Caki2 (cell line): ENCODE data around the gene ZFPM1. TPM values are rescaled to one million over a fixed set of nuclear protein-coding genes. Genes with fewer than 3 reads are reported as not detected.

ENCODE experiments used
- DNase-seq: peaks from one replicate; pipeline ENCODE4 v3.0.0-alpha.2; 2015; ENCODE audit warnings: low read depth
- in situ Hi-C: cut with HindIII; loops from 2 replicates; pipeline ENCODE4 v1.10.0; 2016; ENCODE audit warnings: low sequenced_read_pairs, low pct_unique_long_range_greater_than_20kb, mixed read lengths
- total RNA-seq: library from RNA; depleted of rRNA; stranded (reverse); fragments of >200 nt; shearing (Covaris generic); gene quantifications from 2 replicates; pipeline ENCODE4 v1.2.3, GENCODE V29; 2014; ENCODE audit warnings: low replicate concordance

ZFPM1 gene
- total RNA-seq, 1 experiment from 2014 or later = 1.3 TPM

DNA sequence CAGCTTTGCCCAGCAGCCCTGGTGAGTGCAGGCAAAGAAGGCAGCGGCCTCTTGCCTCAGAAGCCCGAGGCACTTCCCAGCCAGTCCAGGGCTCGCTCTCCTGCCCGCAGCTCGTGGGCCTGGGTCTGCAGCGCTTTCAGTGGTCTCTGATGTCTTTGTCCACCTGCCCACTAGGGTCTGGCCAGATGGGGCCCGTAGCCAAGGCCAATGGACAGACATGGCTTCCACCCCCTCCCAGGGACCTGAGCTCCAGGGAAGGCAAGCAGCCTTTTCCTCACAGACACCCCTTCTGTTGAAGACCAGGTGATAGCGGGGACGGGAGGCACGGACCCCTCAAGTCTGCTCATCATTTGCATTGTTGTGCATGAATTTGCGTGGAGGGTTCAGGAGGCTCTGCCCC is 83.4 kb downstream of the ZFPM1 start:
- in situ Hi-C loops = no loop called here
- no peak for DNase-seq

- in situ Hi-C loops = no loop called here
- DNase-seq = no peak
Observed at GRCh38 chr16:88536971-88537751, 84.1 kb downstream of the ZFPM1 start.

GRCh38 chr16:88537859-88538258 is 84.8 kb downstream of the ZFPM1 start:
- in situ Hi-C loops = no loop called here
- no peak for DNase-seq

GRCh38 chr16:88538366-88539060 is 85.4 kb downstream of the ZFPM1 start:
- DNase-seq = no peak
- in situ Hi-C loops = no loop called here

DNA sequence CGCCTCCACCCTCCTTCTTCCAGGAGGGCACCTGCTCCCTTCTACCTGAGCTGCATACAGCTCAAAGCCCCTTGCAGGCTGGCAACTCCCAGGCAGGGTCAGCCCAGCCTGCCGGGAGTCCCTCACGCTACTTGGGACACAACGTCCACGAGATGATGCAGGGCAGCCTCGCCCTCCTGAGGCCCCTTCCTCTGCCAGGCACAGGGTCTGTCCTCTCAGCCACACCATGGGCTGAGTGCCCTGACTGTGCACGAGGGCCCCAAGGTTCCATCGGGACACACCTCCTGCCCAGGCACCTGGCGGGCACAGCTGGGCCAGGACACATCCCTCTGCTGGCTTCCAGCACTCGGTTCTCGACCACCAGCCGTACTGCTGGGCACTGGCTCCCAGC is 86.2 kb downstream of the ZFPM1 start:
- in situ Hi-C loops = no loop called here
- DNase-seq = no peak

- no peak for DNase-seq
- in situ Hi-C loops = no loop called here
Observed at GRCh38 chr16:88539652-88540345, 86.7 kb downstream of the ZFPM1 start.

DNA sequence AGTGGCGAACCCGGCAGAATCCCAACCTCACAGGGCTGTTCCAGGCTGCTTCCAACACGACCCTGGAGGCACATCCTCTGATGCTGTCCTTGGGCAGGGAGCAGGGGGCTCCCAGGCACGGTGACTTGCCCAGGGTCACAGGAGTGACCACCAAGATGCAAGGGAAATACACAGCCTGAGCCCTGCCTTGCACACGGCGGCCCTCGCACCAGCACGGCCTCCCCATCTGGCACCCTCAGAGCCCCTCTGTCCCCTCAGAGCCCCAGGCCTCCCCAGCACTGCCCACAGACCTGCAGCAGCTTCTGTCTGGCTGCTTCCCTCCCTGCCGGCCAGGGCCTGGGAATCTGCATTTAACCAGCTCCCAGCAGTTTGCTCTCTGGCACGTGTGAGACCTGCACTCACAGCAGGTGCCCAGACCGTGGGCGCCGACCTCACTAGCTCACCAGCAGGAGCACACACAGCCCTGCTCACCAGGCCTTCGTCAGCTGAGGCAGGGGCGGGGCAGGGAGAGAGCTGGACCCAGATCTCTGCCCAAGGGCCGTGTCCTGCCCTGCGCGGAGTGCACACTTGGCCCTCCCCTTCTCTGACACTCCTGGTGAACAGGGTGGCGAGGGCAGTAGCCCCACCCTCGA is 87.4 kb downstream of the ZFPM1 start:
- DNase-seq = no peak
- in situ Hi-C loops = no loop called here

- in situ Hi-C loops = no loop called here
- no peak for DNase-seq
Observed at GRCh38 chr16:88541831-88542616, 88.9 kb downstream of the ZFPM1 start.

DNA sequence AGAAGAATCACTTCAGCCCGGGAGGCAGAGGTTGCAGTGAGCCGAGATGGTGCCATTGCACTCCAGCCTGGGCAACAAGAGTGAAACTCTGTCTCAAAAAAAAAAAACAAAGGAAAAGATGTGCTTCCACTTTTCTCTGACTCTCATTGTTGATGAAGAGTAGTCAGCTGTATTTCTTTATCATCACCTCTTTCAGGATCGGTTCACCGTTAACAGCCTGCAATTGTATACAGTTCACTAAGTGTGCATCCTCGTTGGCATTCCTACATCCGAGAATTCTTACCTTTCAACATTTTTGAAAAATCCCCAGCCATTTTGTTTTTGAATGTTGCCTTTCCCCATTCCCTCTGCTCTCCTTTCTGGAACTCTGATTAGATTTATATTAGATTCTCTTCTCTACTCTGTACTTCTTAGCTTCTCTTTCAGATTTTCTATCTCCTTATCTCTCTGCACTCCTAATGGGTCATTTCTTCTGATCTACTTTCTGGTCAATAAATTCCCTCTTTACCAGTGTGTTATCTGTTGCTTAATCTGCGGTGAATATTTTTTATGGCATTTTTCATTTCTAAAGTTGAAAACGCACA is 90.2 kb downstream of the ZFPM1 start:
- no peak for DNase-seq
- in situ Hi-C loops = no loop called here

DNA sequence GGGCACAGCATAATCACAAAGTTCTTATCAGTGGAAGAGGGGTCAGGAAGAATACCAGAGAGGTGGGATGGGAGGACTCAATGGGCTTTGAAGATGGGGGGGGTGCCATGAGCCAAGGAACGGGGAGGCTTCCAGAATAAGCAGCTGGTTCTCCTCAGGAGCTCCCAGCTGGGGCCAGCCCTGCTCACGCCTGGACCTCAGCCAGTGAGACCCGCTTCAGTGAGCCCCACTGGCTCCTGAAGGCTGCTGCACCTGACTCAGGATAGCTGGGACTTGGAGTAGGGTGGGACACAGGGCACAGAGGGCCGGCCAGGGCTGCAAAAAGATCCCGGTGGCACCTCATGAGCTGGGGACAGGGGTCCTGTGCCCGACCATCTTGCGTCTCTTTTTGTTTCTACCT is 92.7 kb downstream of the ZFPM1 start:
- in situ Hi-C loops = no loop called here
- no peak for DNase-seq

DNA sequence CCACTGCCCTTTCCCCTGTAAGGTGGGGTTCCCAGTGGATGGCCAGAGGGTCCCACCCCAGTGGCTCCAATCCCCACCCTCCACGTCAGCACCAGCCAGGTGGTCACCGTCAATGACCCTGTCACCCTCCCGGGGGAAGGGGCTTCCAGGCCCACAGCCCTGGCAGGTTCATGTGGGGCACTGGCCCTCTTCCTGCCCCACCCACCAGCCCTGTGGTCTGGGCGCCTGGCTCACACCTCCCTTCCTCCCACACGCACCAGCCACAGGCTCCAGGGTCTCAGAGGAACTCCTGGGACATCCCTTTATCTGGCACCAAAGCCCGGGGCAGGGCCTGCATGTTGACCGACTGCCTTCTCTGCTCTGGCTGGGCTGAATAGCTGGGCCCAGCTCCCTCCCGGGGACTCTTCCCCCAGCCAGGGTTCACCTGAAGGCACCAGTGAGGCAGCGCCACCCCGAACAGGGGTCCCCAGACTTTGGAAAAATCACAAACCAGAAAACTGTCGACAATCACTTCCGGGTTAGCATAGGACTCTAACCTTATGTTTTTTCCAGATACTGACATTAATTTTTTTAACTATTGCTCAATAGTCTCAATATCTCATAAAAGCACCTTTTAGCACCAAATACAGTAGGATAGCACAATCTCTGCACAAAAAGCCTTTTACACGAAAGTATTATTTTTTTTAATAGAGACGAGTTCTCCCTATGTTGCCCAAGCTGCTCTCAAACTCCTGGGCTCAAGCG is 95.2 kb downstream of the ZFPM1 start:
- DNase-seq = no peak
- in situ Hi-C loops = no loop called here

DNA sequence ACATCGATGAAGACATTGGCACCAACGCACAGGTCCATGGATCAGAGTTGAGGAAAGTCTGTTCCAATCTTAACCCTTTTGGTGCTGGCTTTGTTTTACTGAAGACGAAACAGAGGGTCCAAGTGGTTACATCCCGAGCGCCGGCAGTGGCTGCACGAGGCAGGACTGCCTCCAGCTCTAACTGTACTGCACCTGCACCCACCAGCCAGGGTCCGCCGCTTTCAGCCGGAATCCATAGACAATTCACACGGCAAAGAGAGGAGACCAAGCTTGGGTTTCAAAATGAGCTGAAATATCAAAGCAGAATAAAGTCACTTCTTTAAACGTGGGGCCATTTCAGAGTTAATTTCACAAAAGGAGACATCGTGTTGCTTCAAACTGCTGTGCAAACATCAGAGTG is 95.9 kb downstream of the ZFPM1 start:
- in situ Hi-C loops = no loop called here
- no peak for DNase-seq

DNA sequence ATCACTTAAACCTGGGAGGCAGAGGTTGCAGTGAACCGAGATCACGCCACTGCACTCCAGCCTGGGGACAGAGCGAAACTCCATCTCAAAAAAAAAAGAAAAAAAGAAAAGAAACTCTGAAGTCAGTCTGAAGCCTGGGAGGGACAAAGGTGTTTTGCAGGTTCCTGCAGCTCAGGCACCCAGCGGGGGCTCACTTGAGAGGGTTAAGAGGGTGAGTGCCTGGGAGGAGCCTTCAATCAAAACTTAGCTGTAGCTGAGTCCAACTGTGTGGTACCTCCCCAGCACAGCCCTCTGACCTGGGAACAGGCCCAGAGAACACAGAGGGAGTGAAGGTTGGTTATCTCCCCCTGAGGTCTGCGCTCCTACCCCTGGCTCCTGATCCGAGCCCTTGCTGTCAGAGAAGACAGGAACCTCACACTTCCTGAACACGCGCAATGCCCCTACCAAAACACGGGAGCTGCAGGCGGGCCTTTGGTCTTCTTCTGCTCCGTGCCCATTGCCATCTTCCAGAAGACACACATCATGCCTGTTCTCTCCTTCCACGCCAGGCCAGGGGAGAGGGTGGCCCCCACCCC is 96.7 kb downstream of the ZFPM1 start:
- no peak for DNase-seq
- in situ Hi-C loops = no loop called here

DNA sequence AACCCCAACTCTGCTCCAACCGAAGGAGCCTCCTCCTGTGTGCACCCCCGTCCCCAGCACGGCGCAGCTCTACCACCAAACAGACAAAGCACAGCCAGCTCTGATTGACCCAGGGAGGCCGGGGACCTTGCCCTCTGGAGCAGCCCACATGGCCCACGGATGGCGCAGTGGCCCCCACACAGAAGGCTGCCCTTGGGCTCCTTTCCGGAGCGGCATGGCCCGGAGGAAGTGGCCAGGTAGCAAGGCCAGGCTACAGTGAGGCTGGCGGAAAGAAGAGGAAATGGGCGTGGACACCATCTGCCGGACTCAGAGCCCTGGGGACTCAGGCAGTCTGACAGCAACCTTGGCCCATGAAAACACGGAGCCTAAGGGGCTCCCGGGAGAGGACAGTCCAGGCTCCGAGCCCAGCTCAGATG is 97.2 kb downstream of the ZFPM1 start:
- no peak for DNase-seq
- in situ Hi-C loops = no loop called here

- DNase-seq = no peak
- in situ Hi-C loops = no loop called here
Observed at GRCh38 chr16:88552166-88552565, 99.1 kb downstream of the ZFPM1 start.

DNA sequence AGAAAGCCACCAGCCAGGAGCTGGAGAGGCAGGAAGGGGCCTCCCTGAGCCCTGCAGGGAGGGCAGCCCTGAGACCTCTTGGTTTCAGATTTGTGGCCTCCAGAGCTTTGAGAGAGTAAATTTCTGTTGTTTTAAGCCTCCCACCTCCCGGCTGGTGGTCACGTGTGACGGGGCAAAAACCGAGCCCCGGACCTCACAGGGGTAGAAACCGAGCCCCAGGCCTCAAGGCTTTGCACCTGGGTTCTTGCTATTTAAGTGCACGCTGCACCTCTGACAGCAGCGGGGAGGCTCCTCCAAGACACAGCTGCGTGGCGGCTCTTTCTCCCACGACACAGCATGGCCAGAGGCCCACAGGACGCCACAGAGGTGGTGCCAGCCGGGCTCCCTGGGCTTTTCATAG is 99.7 kb downstream of the ZFPM1 start:
- DNase-seq = no peak
- in situ Hi-C loops = no loop called here

DNA sequence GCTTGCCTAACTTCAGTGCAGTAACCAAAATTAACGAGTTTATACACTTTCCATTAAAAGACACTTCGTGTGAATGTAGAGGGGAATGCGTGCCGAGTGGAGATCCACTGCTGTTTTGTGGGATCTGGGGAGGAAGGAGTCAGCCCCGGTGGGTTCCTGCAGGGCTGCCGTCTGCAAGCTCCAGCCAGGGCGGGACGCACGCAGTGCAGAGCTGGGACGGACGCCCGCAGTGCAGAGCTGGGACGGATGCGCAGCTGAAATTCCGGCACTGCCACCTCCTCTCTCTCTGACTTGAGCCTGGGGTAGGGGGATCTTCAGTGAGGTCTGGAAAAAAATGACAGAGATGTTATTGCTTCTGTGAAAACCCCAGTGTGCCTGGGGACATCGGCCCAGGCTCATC is 100.7 kb downstream of the ZFPM1 start:
- in situ Hi-C loops = no loop called here
- no peak for DNase-seq
